ENCODE measurements around the gene PPIE.

PPIE gene

DNA sequence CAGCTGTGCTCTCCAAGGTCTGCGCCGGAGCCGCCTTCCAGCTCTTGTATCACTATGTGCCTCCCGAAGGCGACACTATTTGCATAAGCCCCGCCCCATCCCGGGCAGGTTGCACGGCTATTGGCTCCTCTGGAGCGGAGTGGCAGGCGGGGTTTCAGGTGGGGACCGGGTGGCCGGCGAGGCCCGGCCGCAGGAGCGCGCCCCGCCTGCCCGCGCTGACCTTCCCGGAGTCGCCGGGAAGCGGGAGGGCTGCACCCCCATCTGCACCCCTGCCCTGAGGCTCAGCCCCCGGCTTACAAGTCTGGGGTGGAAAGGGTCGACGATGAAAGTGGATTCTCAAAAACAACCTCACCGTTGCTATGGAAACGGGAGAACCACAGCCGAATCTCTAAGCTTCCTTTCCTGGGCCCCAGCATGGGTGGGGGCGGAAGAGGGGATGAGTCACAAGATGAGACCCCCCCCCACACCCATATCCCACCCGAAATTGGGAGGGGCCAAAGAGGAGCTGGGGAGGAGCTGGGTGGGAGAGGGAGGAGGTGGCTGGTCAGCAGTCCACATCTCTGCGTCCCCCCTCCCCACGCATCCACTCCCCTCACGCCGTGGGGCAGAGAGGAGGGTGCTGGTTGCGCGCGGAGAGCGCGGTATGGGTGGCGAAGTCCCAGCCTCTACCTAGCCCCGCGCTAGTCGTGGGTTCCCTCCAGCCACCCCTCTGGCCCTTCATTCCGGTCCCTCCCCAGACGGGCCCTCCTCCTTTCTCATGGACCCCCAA is 47.1 kb upstream of the PPIE start, which contains the start of gene HPCAL4:
TSS of gene HPCAL4 (minus strand) at position 51 of the 769 bp plus-strand sequence. CDS start 6,830 bp downstream, outside the sequence.
- ATAC-seq (ENCODE audit: low read depth) (peak; percentile 96), DNase-seq (ENCODE audit: low spot score) (peak; percentile 90)
- Histone ChIP-seq H3K9me3 (ENCODE audit: severe bottlenecking) (no peaks in the 10 kb centered on the region), H3K4me1 (ENCODE audit: insufficient read depth, poor library complexity, severe bottlenecking) (peaks cover 13% of the 10 kb centered on the region), H3K27me3 (ENCODE audit: insufficient read depth, poor library complexity, severe bottlenecking) (peaks cover 23% of the 10 kb centered on the region), H3K27ac (ENCODE audit: poor library complexity, severe bottlenecking) (no peak within 1 kb of the TSS), H3K4me3 (ENCODE audit: severe bottlenecking) (peak within 1 kb of the TSS; percentile 43), H3K36me3 (ENCODE audit: low read depth) (no peaks in the 10 kb centered on the region)
- TF ChIP-seq, protein P1, sequence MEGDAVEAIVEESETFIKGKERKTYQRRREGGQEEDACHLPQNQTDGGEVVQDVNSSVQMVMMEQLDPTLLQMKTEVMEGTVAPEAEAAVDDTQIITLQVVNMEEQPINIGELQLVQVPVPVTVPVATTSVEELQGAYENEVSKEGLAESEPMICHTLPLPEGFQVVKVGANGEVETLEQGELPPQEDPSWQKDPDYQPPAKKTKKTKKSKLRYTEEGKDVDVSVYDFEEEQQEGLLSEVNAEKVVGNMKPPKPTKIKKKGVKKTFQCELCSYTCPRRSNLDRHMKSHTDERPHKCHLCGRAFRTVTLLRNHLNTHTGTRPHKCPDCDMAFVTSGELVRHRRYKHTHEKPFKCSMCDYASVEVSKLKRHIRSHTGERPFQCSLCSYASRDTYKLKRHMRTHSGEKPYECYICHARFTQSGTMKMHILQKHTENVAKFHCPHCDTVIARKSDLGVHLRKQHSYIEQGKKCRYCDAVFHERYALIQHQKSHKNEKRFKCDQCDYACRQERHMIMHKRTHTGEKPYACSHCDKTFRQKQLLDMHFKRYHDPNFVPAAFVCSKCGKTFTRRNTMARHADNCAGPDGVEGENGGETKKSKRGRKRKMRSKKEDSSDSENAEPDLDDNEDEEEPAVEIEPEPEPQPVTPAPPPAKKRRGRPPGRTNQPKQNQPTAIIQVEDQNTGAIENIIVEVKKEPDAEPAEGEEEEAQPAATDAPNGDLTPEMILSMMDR (IDR thresholded peaks at IDR 0.05; ENCODE audit: poor library complexity, severe bottlenecking), result no peak

DNA sequence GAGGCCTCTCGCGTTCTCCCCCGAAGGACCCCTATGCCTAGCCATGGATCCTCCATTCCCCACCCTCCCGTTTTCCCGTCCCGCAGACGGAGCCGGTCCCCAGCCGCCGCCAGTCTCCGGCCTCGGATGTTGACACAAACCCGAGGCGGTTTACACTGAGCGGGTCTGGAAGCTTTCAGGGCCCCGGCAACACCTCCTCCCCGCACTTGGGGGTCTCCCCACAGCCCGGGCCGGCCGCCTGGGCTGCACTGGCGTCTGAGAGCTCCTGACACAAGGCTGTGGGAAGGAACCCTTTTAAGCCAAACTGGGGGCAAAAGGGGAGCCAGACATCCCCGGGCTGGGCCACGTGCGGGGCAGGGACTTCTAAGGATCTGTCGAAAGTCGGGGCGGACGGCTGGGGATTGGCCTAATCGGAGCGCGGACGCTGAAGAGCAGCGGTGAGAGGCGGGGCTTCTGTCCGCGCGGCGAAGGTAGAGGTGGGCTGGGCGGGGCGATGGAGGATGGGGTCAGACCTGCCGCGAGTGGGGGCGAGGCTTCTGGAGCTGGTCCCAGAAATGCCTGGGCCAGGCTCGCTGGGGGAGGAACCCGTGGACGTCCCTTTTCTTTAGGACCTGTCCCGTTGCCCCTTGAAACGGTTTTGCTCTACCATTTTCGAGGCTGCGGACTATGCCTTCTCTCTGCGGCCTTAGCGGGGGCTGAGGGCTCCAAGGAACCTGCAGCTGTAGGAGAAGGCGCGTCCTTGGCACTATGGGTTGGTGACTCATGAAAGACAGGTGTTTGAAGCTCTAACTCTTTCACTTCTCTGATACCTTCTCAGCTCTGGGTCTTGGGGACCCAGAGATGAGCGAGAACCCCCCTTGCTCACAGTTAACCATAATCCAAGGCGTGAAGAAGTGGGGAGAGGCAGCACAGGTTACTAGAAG is 46.3 kb upstream of the PPIE start:
- peak; percentile 7; the same call in 1 of the 3 replicates for ATAC-seq (ENCODE audit: low read depth)
- TF ChIP-seq, protein P1 (IDR thresholded peaks at IDR 0.05; ENCODE audit: poor library complexity, severe bottlenecking), result no peak
- DNase-seq (ENCODE audit: low spot score), result no peak
- Histone ChIP-seq H3K4me1 (ENCODE audit: insufficient read depth, poor library complexity, severe bottlenecking) (peaks cover 13% of the 10 kb centered on the region), H3K27ac (ENCODE audit: poor library complexity, severe bottlenecking) (no peak overlapping the region), H3K36me3 (ENCODE audit: low read depth) (no peaks in the 10 kb centered on the region), H3K9me3 (ENCODE audit: severe bottlenecking) (no peaks in the 10 kb centered on the region), H3K4me3 (ENCODE audit: severe bottlenecking) (peak overlapping the region; percentile 43), H3K27me3 (ENCODE audit: insufficient read depth, poor library complexity, severe bottlenecking) (peaks cover 23% of the 10 kb centered on the region)

DNA sequence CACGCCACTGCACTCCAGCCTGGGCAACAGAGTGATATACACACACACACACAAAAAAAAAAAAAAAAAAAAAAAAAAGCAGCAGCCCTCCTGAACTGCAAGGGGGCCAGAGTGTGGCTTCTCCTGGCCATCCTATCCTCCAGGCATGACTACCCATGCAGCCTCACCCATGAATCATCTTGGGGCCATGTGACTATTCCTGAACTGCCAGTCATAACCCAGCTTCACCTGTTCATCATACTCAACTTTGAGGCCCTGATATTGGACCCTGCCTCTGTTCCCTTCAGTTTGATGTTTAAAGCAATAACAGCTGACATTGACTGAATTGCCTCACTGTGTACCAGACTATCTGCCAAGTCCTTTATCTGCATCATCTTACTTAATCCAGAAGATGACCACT is 44.7 kb upstream of the PPIE start:
- Histone ChIP-seq H3K27me3 (ENCODE audit: insufficient read depth, poor library complexity, severe bottlenecking) (peaks cover 23% of the 10 kb centered on the region), H3K4me3 (ENCODE audit: severe bottlenecking) (no peak overlapping the region), H3K9me3 (ENCODE audit: severe bottlenecking) (no peaks in the 10 kb centered on the region), H3K4me1 (ENCODE audit: insufficient read depth, poor library complexity, severe bottlenecking) (peaks cover 7% of the 10 kb centered on the region), H3K36me3 (ENCODE audit: low read depth) (no peaks in the 10 kb centered on the region), H3K27ac (ENCODE audit: poor library complexity, severe bottlenecking) (no peak overlapping the region)
- TF ChIP-seq, protein P1 (IDR thresholded peaks at IDR 0.05; ENCODE audit: poor library complexity, severe bottlenecking), result no peak
- DNase-seq (ENCODE audit: low spot score), result no peak
- ATAC-seq (ENCODE audit: low read depth), result peak; percentile 33; the same call in 1 of the 3 replicates

DNA sequence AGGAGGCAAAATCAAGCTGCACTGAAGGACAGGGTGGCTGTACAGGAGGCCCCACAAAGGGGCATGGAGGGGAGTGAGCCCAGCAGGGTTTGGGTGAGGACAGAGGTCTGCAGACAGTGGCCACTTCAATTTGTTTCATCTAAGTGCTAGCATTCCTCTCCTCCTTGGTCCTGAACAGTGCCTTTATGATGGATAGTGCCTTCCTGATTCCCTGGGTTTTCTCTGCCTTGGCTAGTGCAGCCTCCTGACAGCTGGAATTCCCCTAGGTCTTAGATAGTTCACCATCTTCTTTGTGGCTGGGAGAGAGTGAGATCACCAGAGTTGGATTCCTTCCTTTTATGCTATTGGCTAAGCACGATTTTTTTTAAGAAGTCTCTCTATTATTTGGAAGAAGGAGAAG is 43.7 kb upstream of the PPIE start:
- Histone ChIP-seq H3K27ac (ENCODE audit: poor library complexity, severe bottlenecking) (no peak overlapping the region), H3K36me3 (ENCODE audit: low read depth) (no peaks in the 10 kb centered on the region), H3K4me3 (ENCODE audit: severe bottlenecking) (no peak overlapping the region), H3K4me1 (ENCODE audit: insufficient read depth, poor library complexity, severe bottlenecking) (peaks cover 7% of the 10 kb centered on the region), H3K9me3 (ENCODE audit: severe bottlenecking) (no peaks in the 10 kb centered on the region), H3K27me3 (ENCODE audit: insufficient read depth, poor library complexity, severe bottlenecking) (peaks cover 23% of the 10 kb centered on the region)
- ATAC-seq (ENCODE audit: low read depth) (no peak), DNase-seq (ENCODE audit: low spot score) (no peak)
- TF ChIP-seq, protein P1 (IDR thresholded peaks at IDR 0.05; ENCODE audit: poor library complexity, severe bottlenecking), result no peak
